GM21529 (cell line): Measurements from ENCODE around the gene SORCS2.
"Not testable (repeated sequence)": the region's sequence is repeated elsewhere in the genome, so short reads cannot be mapped to it uniquely, and the experiment has no call there.

ENCODE experiments used
- ATAC-seq: cut with Tn5 transposase; IDR thresholded peaks from one replicate; pipeline ENCODE4 v1.9.1; 2021; ENCODE audit not compliant: unreplicated experiment

The SORCS2 gene

GRCh38 chr4:7590899-7591298, 398.6 kb downstream of the SORCS2 start:
- ATAC-seq: no peak

- ATAC-seq: no peak
These were observed 399.2 kb downstream of the SORCS2 start for GRCh38 chr4:7591409-7592053.

DNA sequence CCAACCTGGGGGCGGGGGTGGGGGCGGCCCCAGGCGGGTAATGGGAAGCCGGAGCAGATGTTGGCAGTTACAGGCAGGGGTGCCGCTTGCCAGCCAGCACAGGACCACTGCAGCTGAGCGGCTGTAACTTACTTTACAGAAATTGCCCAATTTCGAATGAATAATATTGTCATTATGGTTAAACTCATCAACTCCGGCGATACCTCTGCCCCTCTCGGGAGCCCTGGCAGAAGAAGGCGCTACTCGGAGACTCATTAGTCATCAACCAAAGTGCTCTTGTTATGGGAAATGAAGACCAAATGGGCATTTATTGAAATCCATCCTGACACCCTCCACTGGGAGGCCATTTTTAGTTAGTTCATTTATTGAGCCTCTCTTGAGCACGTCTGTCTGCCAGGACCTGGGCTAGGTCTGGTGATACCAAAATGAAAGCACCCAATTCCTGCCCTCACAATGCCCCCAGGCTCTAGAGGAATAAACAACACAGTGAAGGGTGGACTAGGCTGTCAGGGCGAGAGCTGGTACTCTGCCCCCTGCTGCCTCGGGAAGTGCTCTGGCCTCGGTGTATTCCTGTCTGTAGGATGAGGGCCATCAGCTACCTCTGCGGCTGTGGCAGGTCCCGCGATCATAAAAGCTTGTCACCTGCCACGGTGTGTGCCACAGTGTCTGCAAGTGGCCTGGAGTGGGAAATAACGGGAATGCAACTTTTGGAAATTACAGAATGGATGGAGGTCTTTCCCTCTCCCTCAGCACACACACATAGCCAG, 401.5 kb downstream of the SORCS2 start:
- no peak for ATAC-seq

DNA sequence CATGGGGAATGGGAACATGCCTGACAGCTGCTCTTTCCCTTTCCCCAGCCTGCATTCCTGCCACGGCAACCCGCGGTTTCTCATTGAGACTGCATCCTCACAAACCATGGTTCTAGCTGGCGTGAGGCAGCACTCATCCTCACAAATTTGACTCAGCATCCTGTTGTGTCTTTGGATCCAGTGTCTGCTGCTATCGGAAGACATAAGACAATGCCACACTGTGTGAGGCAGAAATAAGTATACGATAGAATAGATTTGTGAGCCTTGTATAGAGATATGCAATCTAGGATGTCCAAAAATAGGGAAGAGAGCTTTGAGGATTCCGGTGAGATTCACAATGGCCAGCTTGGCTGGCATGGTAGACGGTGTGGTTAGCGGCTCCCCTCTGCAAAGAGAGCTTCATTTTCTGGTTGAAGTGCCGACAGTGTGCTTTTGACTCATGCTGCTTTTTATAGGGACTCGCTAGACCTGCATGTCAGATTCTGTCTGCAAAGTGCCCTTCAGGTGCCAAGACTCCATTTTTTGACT, 403.7 kb downstream of the SORCS2 start:
- no peak for ATAC-seq

DNA sequence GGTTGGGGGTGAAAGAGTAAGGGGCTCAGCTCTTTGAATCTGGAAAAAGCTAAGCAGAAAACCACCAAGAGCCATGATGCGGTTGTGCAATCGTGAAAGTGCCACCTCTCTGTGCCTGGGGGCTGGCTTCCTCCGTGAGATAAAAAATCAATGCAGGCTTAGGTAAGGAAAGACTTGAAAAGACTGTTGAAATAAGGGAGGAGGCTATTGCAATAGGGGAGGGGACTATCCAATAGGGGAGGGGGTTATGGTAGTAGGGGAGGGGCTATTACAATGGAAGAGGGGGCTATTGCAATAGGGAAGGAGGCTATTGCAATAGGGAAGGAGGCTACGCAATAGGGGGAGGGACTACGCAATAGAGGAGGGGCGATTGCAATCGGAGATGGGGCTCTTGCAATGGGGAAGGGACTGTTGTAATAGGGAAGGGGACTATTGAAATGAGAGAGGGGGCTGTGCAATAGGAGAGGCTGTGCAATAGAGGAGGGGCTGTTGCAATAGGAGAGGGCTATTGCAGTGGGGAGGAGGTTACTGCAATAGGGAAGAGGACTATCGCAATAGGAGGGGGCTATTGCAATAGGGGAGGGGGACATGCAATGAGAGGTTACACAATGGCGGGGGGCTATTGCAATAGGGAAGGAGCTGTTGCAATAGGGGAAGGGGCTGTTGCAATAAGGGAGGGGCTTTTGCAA, 404.7 kb downstream of the SORCS2 start:
- ATAC-seq: no peak

- no peak for ATAC-seq
These were observed 406.8 kb downstream of the SORCS2 start for GRCh38 chr4:7598939-7599790.

DNA sequence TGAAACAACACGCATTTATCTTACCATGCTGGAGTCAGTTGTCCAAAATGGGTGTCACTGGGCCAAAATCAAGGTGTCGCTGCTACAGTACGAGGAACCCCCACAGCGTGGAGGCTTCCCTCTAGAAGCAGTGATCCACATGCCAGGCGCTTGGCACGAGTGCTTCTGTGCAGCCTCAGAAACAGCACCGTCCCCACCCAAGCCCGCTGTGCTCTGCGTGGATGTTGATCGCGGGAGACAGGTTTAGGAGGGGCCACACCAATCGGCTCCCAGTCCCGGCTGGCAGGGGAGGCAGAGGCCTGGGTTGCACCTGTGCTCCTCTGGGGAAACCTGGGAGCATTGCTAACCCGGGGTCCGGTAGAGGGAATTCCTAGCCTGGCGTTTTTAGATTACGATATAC, 407.9 kb downstream of the SORCS2 start:
- no peak for ATAC-seq

- ATAC-seq: not testable (repeated sequence)
These were observed 409.8 kb downstream of the SORCS2 start for GRCh38 chr4:7602166-7602565.

- ATAC-seq: no peak
These were observed 415.0 kb downstream of the SORCS2 start for GRCh38 chr4:7607156-7607910.

GRCh38 chr4:7608046-7608445, 415.7 kb downstream of the SORCS2 start:
- ATAC-seq: no peak

GRCh38 chr4:7609316-7609715, 417.0 kb downstream of the SORCS2 start:
- ATAC-seq: no peak

GRCh38 chr4:7610022-7610670, 417.8 kb downstream of the SORCS2 start:
- no peak for ATAC-seq

GRCh38 chr4:7610841-7611240, 418.5 kb downstream of the SORCS2 start:
- no peak for ATAC-seq

DNA sequence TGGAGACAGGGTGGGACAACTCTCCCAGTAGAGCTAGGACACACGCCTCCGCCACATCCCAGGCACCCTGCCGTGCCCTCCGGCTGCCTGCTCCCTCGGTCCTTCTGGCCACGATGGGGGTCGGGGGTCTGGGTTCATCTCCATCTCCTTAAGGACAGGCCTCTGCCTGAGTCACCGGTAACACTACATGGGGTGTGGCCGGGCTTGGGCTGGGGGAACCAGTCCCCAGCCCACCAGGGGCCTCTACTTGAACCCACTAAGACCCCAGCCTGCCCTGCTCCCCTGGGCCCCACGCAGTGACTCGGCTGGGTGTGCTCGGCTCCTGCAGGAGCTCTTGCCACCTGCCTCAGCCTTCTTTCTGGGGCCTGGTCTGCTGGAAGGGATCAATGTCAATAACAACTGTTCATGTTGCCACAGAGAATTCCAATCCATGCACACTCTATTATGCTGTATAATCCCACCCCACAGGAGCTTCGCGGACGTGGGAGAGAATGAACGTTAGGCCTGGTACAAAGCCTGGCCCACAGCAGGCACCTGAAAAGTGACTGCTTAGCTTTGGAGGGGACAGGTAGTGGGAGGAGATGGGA, 420.1 kb downstream of the SORCS2 start:
- ATAC-seq: no peak

DNA sequence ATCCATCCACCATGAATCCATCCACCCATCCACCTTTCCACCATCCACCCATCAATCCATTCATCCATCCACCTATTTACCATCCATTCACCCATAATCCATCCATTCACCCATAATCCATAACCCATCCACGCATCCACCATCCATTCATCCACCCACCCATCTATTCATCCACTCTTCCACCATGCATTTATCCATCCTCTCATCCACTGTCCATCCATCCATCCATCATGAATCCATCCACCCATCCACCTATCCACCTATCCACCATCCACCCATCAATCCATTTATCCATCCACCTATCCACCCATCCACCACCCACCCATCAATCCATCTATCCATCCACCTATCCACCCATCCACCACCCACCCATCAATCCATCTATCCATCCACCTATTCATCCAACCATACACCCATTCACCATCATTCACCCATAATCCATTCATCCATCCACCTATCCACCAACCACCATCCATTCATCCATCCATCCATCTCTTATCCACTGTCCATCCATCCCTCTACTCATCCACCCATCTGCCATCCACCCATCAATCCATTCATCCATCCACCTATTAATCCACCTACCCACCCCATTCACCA, 422.1 kb downstream of the SORCS2 start:
- ATAC-seq: no peak

GRCh38 chr4:7616193-7616592, 423.9 kb downstream of the SORCS2 start:
- no peak for ATAC-seq

DNA sequence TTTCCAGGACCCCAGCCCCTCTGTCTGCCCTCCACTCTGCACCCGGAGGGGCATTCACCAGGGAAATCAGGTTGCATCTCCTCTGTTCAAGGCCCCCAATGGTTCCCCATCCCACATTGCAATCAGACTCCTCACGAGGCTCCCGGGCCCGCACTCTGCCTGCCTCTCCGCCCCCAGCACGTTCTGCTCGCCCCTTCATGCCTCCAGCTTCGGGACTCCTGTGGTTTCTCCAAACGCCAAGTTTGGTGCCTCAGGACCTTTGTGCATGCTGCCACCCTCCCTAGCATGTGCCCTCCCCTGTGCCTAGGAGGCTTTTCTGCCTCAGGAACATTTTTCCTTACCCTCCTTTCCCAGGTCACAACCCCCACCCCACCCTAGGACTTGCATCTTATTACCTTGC, 426.0 kb downstream of the SORCS2 start:
- no peak for ATAC-seq

DNA sequence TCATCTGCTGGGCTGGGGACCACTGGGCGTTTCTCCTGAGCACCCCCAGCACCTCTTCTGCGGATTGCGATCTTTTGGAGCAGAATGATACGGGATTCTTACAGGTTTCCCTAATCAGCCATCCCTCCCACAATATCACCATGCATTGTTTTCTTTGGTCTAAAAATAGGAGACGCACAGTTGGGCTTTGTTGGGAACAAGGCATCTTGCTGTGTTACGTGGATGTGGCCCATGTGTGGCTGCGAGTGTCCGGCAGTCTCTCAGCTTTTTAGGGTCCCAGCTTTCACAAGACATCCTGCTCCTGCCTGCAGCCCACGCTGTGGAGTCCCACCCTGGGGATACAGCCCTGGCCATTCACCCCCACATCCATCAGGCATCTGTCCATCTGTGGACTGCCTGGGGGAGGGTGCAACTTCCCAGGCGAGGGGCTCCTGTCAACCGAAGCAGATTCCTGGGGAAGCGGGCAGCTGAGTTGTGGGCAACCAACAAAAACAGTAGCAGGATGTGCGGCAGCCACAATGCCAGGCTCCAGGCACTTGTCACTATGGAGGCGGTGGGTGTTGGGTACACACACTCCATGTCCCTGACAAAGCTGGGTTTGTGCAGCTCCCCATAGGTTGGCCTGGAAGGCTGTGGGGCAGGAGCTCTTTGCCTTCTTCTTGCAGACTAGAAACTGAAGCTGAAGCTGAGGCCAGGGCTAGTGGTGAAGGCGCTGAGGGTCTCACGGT, 427.9 kb downstream of the SORCS2 start:
- ATAC-seq: no peak
